Uterus (tissue), 2 donors: ENCODE results near the gene DENND1A.
"Not testable (repeated sequence)": the region's sequence is repeated elsewhere in the genome, so short reads cannot be mapped to it uniquely, and the experiment has no call there.

Experiments
- POLR2A ChIP-seq, 2 donors: fragments of 450-650 bp; IDR thresholded peaks; one replicate each; pipeline ENCODE4 v1.6.1; 2016; ENCODE audit warnings: antibody characterized with exemption in 2 of 2, mild to moderate bottlenecking in 1 of 2, moderate library complexity in 1 of 2
- TF ChIP-seq, protein P1 (sequence below), 4 experiments: fragments of 200-600 bp in 2 of 4; fragments of 450-650 bp in 2 of 4; sonication (generic) in 2 of 4; IDR thresholded peaks; one replicate each; pipeline ENCODE4 v1.5.1; 2016 to 2019; ENCODE audit warnings: antibody characterized with exemption in 4 of 4, mild to moderate bottlenecking in 2 of 4, moderate library complexity in 1 of 4

DNA sequence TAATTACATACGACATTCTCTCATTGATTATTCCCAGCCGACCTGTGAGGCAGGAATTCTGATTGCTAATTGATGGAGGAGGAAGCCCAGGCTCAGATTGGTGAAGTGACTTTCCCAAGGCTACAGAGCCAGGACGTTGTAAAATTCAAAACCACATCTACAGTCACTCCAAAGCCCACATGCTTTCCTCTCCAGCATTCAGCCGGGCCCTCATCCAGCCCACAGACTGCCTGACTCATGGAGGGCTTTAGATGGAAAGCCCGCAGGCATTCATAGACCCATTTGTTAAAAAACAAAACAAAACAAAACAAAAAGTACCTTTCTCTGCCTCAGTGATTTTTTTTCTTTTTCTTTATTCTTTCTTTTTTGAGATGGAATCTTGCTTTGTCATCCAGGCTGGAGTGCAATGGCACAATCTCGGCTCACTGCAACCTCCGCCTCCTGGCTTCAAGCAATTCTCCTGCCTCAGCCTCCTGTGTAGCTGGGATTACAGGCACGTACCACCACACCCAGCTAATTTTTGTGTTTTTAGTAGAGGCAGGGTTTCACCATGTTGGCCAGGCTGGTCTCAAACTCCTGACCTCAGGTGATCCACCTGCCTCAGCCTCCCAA is 596.8 kb downstream of the DENND1A start:
- TF ChIP-seq, protein P1, sequence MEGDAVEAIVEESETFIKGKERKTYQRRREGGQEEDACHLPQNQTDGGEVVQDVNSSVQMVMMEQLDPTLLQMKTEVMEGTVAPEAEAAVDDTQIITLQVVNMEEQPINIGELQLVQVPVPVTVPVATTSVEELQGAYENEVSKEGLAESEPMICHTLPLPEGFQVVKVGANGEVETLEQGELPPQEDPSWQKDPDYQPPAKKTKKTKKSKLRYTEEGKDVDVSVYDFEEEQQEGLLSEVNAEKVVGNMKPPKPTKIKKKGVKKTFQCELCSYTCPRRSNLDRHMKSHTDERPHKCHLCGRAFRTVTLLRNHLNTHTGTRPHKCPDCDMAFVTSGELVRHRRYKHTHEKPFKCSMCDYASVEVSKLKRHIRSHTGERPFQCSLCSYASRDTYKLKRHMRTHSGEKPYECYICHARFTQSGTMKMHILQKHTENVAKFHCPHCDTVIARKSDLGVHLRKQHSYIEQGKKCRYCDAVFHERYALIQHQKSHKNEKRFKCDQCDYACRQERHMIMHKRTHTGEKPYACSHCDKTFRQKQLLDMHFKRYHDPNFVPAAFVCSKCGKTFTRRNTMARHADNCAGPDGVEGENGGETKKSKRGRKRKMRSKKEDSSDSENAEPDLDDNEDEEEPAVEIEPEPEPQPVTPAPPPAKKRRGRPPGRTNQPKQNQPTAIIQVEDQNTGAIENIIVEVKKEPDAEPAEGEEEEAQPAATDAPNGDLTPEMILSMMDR (IDR thresholded peaks at IDR 0.05) = not testable (repeated sequence)
- not testable (repeated sequence) for TF ChIP-seq POLR2A (IDR thresholded peaks at IDR 0.05)
